HL-60 (cell line): ENCODE data around the gene C14orf132.

Experiments
- DNase-seq, 2 experiments: peaks; one replicate each; pipeline ENCODE4 v3.0.0-alpha.2; 2010 to 2020; ENCODE audit warnings: low read depth in 1 of 2, low spot score in 1 of 2
- H3K27ac ChIP-seq: fragments of 250-450 bp; sonication (Bioruptor Pico); replicated peaks from 2 replicates; pipeline ENCODE4 v1.5.1; 2020; ENCODE audit warnings: mild to moderate bottlenecking, moderate library complexity
- H3K27me3 ChIP-seq: fragments of 250-450 bp; sonication (Bioruptor Pico); 2 replicates; pipeline ENCODE4 v1.5.1; 2021; ENCODE audit warnings: mild to moderate bottlenecking, moderate library complexity; ENCODE audit not compliant: insufficient read depth, poor library complexity, severe bottlenecking
- H3K4me3 ChIP-seq: replicated peaks from 2 replicates; pipeline ENCODE4 v1.5.1; 2011; ENCODE audit warnings: mild to moderate bottlenecking, control low read depth, low read length; ENCODE audit not compliant: insufficient read depth
- GABPA ChIP-seq: IDR thresholded peaks from 2 replicates; pipeline ENCODE4 v1.6.1; 2012; ENCODE audit warnings: low read depth
- POLR2AphosphoS5 ChIP-seq: IDR thresholded peaks from 2 replicates; pipeline ENCODE4 v1.6.1; 2012; ENCODE audit warnings: low read depth
- SPI1 ChIP-seq: IDR thresholded peaks from 2 replicates; pipeline ENCODE4 v1.6.1; 2012; ENCODE audit warnings: low read depth, mild to moderate bottlenecking, borderline replicate concordance
- TF ChIP-seq, protein P1 (sequence below): IDR thresholded peaks from 2 replicates; pipeline ENCODE4 v1.6.1; 2012; ENCODE audit warnings: low read depth; ENCODE audit not compliant: insufficient replicate concordance
- TF ChIP-seq, protein P2 (sequence below): IDR thresholded peaks from one replicate; pipeline ENCODE4 v1.5.1; 2011; ENCODE audit warnings: low read length, control low read depth, inconsistent platforms; ENCODE audit not compliant: insufficient read depth

C14orf132 gene

DNA sequence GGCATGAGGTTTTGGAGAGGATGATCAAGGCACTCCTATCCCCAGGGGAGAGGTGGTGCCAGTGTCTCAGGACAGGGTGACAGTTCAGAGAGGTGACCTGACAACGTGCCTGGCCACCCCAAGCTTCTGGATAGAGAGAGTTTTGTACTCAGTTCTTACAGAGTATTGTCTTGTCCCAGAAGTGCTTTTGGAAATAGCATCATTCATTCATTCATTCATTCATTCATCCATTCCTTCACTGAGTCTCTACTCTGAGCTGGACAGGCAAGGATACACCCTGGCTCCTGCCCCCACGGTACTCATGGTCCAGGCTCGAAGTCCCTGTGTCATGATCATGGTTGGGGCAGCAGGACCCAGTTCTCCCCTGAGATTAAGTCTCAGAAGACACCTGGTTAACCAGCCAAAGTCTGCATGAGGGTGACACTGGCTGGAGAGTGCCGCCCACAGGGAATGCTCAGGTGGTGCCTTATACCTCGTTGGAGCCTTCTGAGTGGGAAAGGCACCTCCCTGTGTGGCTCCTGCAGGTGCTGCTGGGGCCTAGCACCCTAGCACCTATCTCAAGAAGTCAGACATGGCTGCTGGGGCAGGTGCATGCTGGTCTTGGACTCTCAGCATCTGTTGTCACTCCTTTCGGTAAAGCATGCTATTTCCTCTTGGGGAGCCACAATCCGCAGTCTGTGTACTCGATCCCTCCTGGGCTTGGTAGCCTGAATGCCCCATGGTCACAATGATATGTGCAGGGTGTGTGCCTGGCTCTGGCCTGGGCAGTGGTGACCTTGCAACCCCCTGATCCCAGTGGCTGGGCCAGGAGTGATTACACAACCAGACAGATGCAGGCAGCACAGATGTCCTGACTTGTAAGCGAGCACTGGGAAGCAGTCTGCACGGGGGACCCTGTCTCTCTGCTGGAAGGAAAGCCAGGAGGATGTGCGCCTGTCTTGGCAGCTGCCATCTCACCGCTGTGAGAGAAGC is 57.8 kb downstream of the C14orf132 start:
- TF ChIP-seq SPI1 (no peak), POLR2AphosphoS5 (no peak), GABPA (no peak)
- TF ChIP-seq, protein P1, sequence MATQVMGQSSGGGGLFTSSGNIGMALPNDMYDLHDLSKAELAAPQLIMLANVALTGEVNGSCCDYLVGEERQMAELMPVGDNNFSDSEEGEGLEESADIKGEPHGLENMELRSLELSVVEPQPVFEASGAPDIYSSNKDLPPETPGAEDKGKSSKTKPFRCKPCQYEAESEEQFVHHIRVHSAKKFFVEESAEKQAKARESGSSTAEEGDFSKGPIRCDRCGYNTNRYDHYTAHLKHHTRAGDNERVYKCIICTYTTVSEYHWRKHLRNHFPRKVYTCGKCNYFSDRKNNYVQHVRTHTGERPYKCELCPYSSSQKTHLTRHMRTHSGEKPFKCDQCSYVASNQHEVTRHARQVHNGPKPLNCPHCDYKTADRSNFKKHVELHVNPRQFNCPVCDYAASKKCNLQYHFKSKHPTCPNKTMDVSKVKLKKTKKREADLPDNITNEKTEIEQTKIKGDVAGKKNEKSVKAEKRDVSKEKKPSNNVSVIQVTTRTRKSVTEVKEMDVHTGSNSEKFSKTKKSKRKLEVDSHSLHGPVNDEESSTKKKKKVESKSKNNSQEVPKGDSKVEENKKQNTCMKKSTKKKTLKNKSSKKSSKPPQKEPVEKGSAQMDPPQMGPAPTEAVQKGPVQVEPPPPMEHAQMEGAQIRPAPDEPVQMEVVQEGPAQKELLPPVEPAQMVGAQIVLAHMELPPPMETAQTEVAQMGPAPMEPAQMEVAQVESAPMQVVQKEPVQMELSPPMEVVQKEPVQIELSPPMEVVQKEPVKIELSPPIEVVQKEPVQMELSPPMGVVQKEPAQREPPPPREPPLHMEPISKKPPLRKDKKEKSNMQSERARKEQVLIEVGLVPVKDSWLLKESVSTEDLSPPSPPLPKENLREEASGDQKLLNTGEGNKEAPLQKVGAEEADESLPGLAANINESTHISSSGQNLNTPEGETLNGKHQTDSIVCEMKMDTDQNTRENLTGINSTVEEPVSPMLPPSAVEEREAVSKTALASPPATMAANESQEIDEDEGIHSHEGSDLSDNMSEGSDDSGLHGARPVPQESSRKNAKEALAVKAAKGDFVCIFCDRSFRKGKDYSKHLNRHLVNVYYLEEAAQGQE: no peak
- TF ChIP-seq, protein P2, sequence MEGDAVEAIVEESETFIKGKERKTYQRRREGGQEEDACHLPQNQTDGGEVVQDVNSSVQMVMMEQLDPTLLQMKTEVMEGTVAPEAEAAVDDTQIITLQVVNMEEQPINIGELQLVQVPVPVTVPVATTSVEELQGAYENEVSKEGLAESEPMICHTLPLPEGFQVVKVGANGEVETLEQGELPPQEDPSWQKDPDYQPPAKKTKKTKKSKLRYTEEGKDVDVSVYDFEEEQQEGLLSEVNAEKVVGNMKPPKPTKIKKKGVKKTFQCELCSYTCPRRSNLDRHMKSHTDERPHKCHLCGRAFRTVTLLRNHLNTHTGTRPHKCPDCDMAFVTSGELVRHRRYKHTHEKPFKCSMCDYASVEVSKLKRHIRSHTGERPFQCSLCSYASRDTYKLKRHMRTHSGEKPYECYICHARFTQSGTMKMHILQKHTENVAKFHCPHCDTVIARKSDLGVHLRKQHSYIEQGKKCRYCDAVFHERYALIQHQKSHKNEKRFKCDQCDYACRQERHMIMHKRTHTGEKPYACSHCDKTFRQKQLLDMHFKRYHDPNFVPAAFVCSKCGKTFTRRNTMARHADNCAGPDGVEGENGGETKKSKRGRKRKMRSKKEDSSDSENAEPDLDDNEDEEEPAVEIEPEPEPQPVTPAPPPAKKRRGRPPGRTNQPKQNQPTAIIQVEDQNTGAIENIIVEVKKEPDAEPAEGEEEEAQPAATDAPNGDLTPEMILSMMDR: no peak
- DNase-seq: no peak

GRCh38 chr14:96097752-96098151 is 58.6 kb downstream of the C14orf132 start:
- DNase-seq: no peak
- TF ChIP-seq SPI1 (no peak), GABPA (no peak)
- TF ChIP-seq, protein P1: no peak
- Histone ChIP-seq H3K27me3 (no peaks in the 10 kb centered on the region), H3K27ac (no peak overlapping the region), H3K4me3 (no peak overlapping the region)

More for the DNA sequence above, 57.8 kb downstream of the C14orf132 start:
- Histone ChIP-seq H3K4me3 (no peak overlapping the region), H3K27me3 (no peaks in the 10 kb centered on the region), H3K27ac (no peak overlapping the region)

DNA sequence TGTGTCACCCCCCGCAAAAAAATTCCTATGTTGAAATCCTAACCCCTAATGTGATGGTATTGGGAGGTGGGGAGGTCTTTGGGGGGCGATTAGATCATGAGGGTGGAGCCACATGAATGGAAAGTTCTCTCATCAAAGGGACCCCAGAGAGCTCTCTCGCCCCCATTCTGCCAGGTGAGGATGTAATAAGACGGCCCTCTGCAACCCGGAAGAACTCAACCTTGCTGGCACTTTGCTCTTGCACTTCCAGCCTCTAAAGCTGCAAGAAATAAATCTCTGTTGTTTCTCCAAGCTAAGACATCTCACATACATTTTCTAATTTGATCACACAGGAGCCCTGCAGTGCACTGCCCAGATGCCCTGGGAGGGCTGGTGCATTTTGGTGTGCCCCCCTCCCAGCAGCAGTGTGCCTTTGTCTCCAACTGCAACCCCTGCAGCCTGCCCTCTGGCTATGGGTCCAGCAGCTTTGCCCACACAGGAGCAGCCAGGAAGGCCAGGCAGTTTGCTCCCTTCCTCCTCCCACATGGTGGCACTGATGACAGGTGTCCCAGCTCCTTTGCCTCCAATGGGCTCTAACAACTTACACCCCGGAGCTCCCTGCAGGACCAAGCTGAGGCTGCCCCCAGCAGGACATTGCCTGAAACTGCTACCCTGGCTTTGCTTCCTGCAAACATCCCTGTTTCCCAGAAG is 59.3 kb downstream of the C14orf132 start:
- peak in 1 of 2 experiments; percentile 8 for DNase-seq
- H3K4me3 ChIP-seq: no peak overlapping the region
- H3K27ac ChIP-seq: no peak overlapping the region
- TF ChIP-seq, protein P2: peak; percentile 18
- TF ChIP-seq POLR2AphosphoS5: no peak
- no peaks in the 10 kb centered on the region for H3K27me3 ChIP-seq

DNA sequence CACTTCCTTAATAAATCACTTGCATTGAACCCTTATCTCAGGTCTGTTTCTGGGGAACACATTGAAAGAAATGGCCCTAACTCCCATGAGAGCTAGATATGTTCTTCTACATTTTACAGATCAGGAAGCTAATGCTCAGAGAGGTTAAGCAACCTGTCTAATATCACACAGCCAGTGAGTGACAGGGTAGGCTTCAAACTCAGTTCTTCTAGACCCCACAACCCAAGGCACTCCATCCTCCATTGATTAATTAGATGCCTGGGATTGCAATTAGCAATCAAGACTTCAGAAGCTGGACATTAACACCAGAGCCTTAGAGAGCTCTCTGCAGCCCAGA is 59.8 kb downstream of the C14orf132 start:
- TF ChIP-seq GABPA: no peak
- TF ChIP-seq, protein P2: no peak
- TF ChIP-seq, protein P1: no peak
- no peak for TF ChIP-seq POLR2AphosphoS5
- TF ChIP-seq SPI1: no peak
- Histone ChIP-seq H3K27ac (no peak overlapping the region), H3K4me3 (no peak overlapping the region), H3K27me3 (no peaks in the 10 kb centered on the region)
- no peak for DNase-seq
